Measurements from ENCODE around the gene GPR119.

DNA sequence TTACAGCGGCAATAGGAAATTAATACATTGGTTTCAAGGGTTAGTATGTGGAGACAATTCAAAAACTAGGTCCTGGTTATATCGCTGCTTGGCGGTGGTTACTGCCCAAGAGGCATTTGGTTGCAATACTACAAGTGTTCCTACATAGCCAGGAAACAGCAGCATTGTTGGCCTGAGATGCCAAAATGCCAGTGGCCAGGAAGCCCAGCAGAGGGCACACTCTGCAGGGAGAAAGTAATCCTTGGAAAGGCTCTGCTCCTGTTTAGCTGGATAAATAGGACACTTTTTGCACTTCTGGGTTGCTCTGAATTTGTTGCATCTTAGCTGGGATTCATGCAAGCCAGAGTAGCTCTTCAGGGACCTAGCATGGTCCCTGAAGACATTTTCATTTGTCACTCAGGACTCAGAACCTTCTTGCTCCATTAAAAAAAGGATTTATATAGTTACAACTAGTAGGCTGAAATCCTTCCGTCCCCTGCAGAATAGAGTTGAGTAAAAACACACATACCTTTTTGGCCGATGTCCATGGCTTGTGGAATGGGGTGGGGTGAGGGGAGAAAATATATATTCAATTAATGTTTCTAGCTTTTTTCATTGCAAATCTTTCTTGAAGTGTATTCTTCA, 8.1 kb upstream of the GPR119 start:
- TF ChIP-seq CTCF (IDR thresholded peaks at IDR 0.05) = peak; percentile 28 to 63 (median 42)
- TF ChIP-seq POLR2AphosphoS5 (IDR thresholded peaks at IDR 0.05) = no peak
- TF ChIP-seq POLR2A (IDR thresholded peaks at IDR 0.05) = no peak

Data from gastroesophageal sphincter (tissue), 3 donors.